Esophagus squamous epithelium (tissue), 5 donors: ENCODE data around the gene SATB1. TPM values are rescaled to one million over a fixed set of nuclear protein-coding genes. Genes with fewer than 3 reads are reported as not detected.
"Not testable (repeated sequence)": the region's sequence is repeated elsewhere in the genome, so short reads cannot be mapped to it uniquely, and the experiment has no call there.

ENCODE experiments used
- DNase-seq: peaks from one replicate; lab custom pipeline; 2025; lab: John Stamatoyannopoulos, UW
- H3K27ac ChIP-seq, 4 donors: fragments of 200-600 bp; sonication (generic); one replicate each; pipeline ENCODE4 v1.5.1; 2016 to 2019; ENCODE audit warnings: mild to moderate bottlenecking in 1 of 4
- H3K27me3 ChIP-seq, 4 donors: fragments of 200-600 bp; sonication (generic); 1 replicate in 3 of 4; 2 replicates in 1 of 4; pipeline versions ENCODE4 v1.5.1 to v1.6.0; 2017 to 2021; ENCODE audit warnings: antibody characterized with exemption in 1 of 4
- H3K36me3 ChIP-seq, 3 donors: fragments of 200-600 bp; sonication (generic); one replicate each; pipeline ENCODE4 v1.5.1; 2016 to 2019
- H3K4me1 ChIP-seq, 3 donors: fragments of 200-600 bp; sonication (generic); one replicate each; pipeline ENCODE4 v1.5.1; 2017 to 2019
- H3K4me3 ChIP-seq, 4 donors: fragments of 200-600 bp; sonication (generic); 1 replicate in 3 of 4; 2 replicates in 1 of 4; pipeline ENCODE4 v1.5.1; 2016 to 2019; ENCODE audit warnings: mild to moderate bottlenecking in 2 of 4, moderate library complexity in 1 of 4
- H3K9me3 ChIP-seq, 3 donors: fragments of 200-600 bp; sonication (generic); one replicate each; pipeline ENCODE4 v1.5.1; 2016 to 2019
- POLR2A ChIP-seq, 4 donors: fragments of 450-650 bp; IDR thresholded peaks; one replicate each; pipeline ENCODE4 v1.6.1; 2017; ENCODE audit warnings: antibody characterized with exemption in 4 of 4, mild to moderate bottlenecking in 4 of 4, moderate library complexity in 3 of 4
- WGBS, 2 donors: methylation state at CpG; one replicate each; pipeline ENCODE4 v1.1.5; 2018; 5-methylcytosine and 5-hydroxymethylcytosine counted together
- intact Hi-C: fragments of 100-400 bp; cut with DNase I; formaldehyde crosslinking; loops from one replicate; pipeline ENCODE4 v1.15.0; 2022
- total RNA-seq, 4 donors: library from RNA; depleted of rRNA; stranded (reverse); fragments of >200 nt; gene quantifications; one replicate each; pipeline ENCODE4 v1.1.0, GENCODE V29; 2016
- TF ChIP-seq, protein P1 (sequence below), 6 experiments: fragments of 450-650 bp in 4 of 6; fragments of 200-600 bp in 2 of 6; sonication (generic) in 2 of 6; IDR thresholded peaks; one replicate each; pipeline ENCODE4 v1.5.1; 2016 to 2019; ENCODE audit warnings: antibody characterized with exemption in 6 of 6, mild to moderate bottlenecking in 4 of 6, moderate library complexity in 4 of 6
- donor health status: DM: yes; HTN: yes; CAD: no.

Gene SATB1
- total RNA-seq, 4 donors from 2014 or later: 16.9 to 24.4 (median 20.0) TPM

DNA sequence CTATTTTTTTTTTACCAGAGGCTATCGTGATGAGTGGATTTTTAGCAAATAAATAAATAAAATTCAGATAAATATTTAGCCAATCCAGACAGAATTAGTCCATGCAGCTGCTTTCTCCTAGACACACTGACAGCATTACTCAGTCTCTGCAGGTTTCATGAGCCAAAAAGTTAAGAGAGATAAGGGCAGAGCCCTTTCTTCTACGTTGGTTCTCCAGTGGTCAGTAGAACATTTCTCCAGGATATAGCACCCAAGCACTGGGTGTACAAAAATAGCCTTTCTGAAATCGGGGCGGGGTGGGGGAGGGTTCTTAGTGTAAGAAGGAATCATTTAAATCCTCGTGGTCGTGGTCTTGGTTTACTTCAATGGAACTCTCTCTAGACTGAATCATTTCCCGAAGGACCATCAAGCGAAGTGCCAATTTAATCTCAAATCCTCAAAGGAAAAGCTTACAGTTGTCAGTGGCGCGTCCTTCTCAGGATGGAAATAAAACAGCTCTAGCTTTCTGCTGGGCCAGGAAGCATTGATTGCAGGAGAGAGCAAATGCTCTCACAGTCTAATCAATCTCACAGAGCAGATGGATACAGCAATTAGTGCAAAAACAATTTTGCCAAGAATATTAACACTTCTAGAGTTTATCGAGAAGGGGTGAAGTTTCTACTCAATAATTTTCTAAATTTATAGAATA, 86.2 kb downstream of the SATB1 start:
- WGBS, 2 donors: 76 to 86% methylated on average over 11 of the region's 11 CpGs
- H3K9me3 ChIP-seq: no peaks in the 10 kb centered on the region
- intact Hi-C loops: no loop called here
- no peak overlapping the region for H3K4me3 ChIP-seq
- H3K27ac ChIP-seq: no peak overlapping the region
- H3K4me1 ChIP-seq: no peaks in the 10 kb centered on the region
- H3K27me3 ChIP-seq: no peaks in the 10 kb centered on the region
- no peak for DNase-seq
- TF ChIP-seq POLR2A (IDR thresholded peaks at IDR 0.05): no peak
- TF ChIP-seq, protein P1, sequence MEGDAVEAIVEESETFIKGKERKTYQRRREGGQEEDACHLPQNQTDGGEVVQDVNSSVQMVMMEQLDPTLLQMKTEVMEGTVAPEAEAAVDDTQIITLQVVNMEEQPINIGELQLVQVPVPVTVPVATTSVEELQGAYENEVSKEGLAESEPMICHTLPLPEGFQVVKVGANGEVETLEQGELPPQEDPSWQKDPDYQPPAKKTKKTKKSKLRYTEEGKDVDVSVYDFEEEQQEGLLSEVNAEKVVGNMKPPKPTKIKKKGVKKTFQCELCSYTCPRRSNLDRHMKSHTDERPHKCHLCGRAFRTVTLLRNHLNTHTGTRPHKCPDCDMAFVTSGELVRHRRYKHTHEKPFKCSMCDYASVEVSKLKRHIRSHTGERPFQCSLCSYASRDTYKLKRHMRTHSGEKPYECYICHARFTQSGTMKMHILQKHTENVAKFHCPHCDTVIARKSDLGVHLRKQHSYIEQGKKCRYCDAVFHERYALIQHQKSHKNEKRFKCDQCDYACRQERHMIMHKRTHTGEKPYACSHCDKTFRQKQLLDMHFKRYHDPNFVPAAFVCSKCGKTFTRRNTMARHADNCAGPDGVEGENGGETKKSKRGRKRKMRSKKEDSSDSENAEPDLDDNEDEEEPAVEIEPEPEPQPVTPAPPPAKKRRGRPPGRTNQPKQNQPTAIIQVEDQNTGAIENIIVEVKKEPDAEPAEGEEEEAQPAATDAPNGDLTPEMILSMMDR (IDR thresholded peaks at IDR 0.05): no peak
- no peaks in the 10 kb centered on the region for H3K36me3 ChIP-seq

GRCh38 chr3:18337231-18337630, 87.9 kb downstream of the SATB1 start:
- Histone ChIP-seq H3K9me3 (no peaks in the 10 kb centered on the region), H3K36me3 (no peaks in the 10 kb centered on the region), H3K4me3 (no peak overlapping the region), H3K4me1 (no peaks in the 10 kb centered on the region), H3K27me3 (no peaks in the 10 kb centered on the region), H3K27ac (no peak overlapping the region)
- TF ChIP-seq, protein P1 (IDR thresholded peaks at IDR 0.05): no peak
- TF ChIP-seq POLR2A (IDR thresholded peaks at IDR 0.05): no peak
- intact Hi-C loops: no loop called here
- no peak for DNase-seq
- WGBS, 2 donors: 73 to 90% methylated on average over 1 of the region's 1 CpG

- Histone ChIP-seq H3K27me3 (no peaks in the 10 kb centered on the region), H3K4me3 (no peak overlapping the region), H3K27ac (no peak overlapping the region), H3K9me3 (no peaks in the 10 kb centered on the region), H3K4me1 (no peaks in the 10 kb centered on the region), H3K36me3 (no peaks in the 10 kb centered on the region)
- intact Hi-C loops: no loop called here
- TF ChIP-seq, protein P1 (IDR thresholded peaks at IDR 0.05): no peak
- no peak for TF ChIP-seq POLR2A (IDR thresholded peaks at IDR 0.05)
- no peak for DNase-seq
These were observed 90.1 kb downstream of the SATB1 start for GRCh38 chr3:18334837-18335601.

GRCh38 chr3:18330772-18331441, 94.2 kb downstream of the SATB1 start:
- peak overlapping the region; percentile 25 to 58 (median 42) for H3K4me3 ChIP-seq
- not testable (repeated sequence) for H3K4me1 ChIP-seq
- WGBS, 2 donors: 34 to 78% methylated on average over 6 to 15 of the region's 25 CpGs

GRCh38 chr3:18308096-18308650, 117.0 kb downstream of the SATB1 start:
- intact Hi-C loops: no loop called here
- no peak overlapping the region for H3K4me3 ChIP-seq
- H3K9me3 ChIP-seq: no peaks in the 10 kb centered on the region
- H3K36me3 ChIP-seq: no peaks in the 10 kb centered on the region
- H3K4me1 ChIP-seq: no peaks in the 10 kb centered on the region
- no peak overlapping the region for H3K27ac ChIP-seq
- TF ChIP-seq POLR2A (IDR thresholded peaks at IDR 0.05): no peak
- TF ChIP-seq, protein P1 (IDR thresholded peaks at IDR 0.05): no peak
- 63 to 68% methylated on average over 5 of the region's 5 CpGs for WGBS, 2 donors
- no peaks in the 10 kb centered on the region for H3K27me3 ChIP-seq
- DNase-seq: no peak

More at GRCh38 chr3:18330772-18331441, 94.2 kb downstream of the SATB1 start:
- intact Hi-C loops, H3K27me3 ChIP-seq, H3K9me3 ChIP-seq, DNase-seq, H3K36me3 ChIP-seq: not testable (repeated sequence)
- peak overlapping the region; percentile 28 to 65 (median 53) for H3K27ac ChIP-seq
